ENCODE data around the gene OSBPL3. TPM values are rescaled to one million over a fixed set of nuclear protein-coding genes. Genes with fewer than 3 reads are reported as not detected.
"Not testable (repeated sequence)": the region's sequence is repeated elsewhere in the genome, so short reads cannot be mapped to it uniquely, and the experiment has no call there.

Gene OSBPL3
- total and polyA plus RNA-seq, 4 donors: 0.28 to 3.0 (median 1.1) TPM

- no peak overlapping the region for H3K4me3 ChIP-seq (ENCODE audit: low read depth in 1 of 3, low read length in 3 of 3)
- no peak overlapping the region for H3K27ac ChIP-seq (ENCODE audit: low read depth in 1 of 2, low read length in 2 of 2)
- H3K9ac ChIP-seq (ENCODE audit: low read depth in 1 of 2, low read length in 2 of 2): no peak overlapping the region
- H3K27me3 ChIP-seq (ENCODE audit: control insufficient read depth in 4 of 4, insufficient read depth in 4 of 4, low read length in 3 of 4): peaks cover 0 to 4% (median 1%) of the 10 kb centered on the region in 4 donors
- H3K36me3 ChIP-seq (ENCODE audit: control insufficient read depth in 4 of 4, insufficient read depth in 3 of 4, low read depth in 1 of 4, low read length in 3 of 4): no peaks in the 10 kb centered on the region
- TF ChIP-seq JUND (IDR thresholded peaks at IDR 0.05) (peak in 1 of 2 donors; percentile 11), NR2F2 (IDR thresholded peaks at IDR 0.05) (no peak)
- H3K9me3 ChIP-seq (ENCODE audit: control insufficient read depth in 4 of 4, low read length in 3 of 4): no peaks in the 10 kb centered on the region
- WGBS: 83% methylated on average over 7 of the region's 7 CpGs
- H3K4me1 ChIP-seq (ENCODE audit: control insufficient read depth in 4 of 4, insufficient read depth in 4 of 4, low read length in 3 of 4): peaks cover 0 to 5% (median 4%) of the 10 kb centered on the region in 4 donors
- no peak for DNase-seq (ENCODE audit: low spot score)
Observed at GRCh38 chr7:24907311-24907886, 72.6 kb downstream of the OSBPL3 start.

GRCh38 chr7:24905996-24906770 is 73.8 kb downstream of the OSBPL3 start:
- WGBS: 94% methylated on average over 4 of the region's 4 CpGs
- H3K27me3 ChIP-seq (ENCODE audit: control insufficient read depth in 4 of 4, insufficient read depth in 4 of 4, low read length in 3 of 4): peaks cover 0 to 4% (median 1%) of the 10 kb centered on the region in 4 donors
- TF ChIP-seq FOXA2 (IDR thresholded peaks at IDR 0.05) (no peak), NR2F2 (IDR thresholded peaks at IDR 0.05) (no peak), ATF3 (IDR thresholded peaks at IDR 0.05) (no peak), REST (IDR thresholded peaks at IDR 0.05) (no peak), RAD21 (IDR thresholded peaks at IDR 0.05) (no peak), JUND (IDR thresholded peaks at IDR 0.05) (no peak), CTCF (IDR thresholded peaks at IDR 0.05; ENCODE audit: low read depth, low read length, missing input control) (no peak), HNF4G (IDR thresholded peaks at IDR 0.05) (no peak), ZBTB33 (IDR thresholded peaks at IDR 0.05) (no peak), YY1 (IDR thresholded peaks at IDR 0.05) (no peak), RXRA (IDR thresholded peaks at IDR 0.05) (no peak), HNF4A (conservative IDR thresholded peaks at IDR 0.05) (no peak), FOXA1 (IDR thresholded peaks at IDR 0.05) (no peak), TAF1 (conservative IDR thresholded peaks at IDR 0.05) (no peak), SP1 (IDR thresholded peaks at IDR 0.05) (no peak), MAX (IDR thresholded peaks at IDR 0.05) (no peak), GABPA (IDR thresholded peaks at IDR 0.05 in 1 of 2, conservative IDR thresholded peaks at IDR 0.05 in 1 of 2) (no peak)
- DNase-seq (ENCODE audit: low spot score): no peak
- H3K4me3 ChIP-seq (ENCODE audit: low read depth in 1 of 3, low read length in 3 of 3): no peak overlapping the region
- H3K9ac ChIP-seq (ENCODE audit: low read depth in 1 of 2, low read length in 2 of 2): no peak overlapping the region
- peaks cover 0 to 9% (median 4%) of the 10 kb centered on the region in 4 donors for H3K4me1 ChIP-seq (ENCODE audit: control insufficient read depth in 4 of 4, insufficient read depth in 4 of 4, low read length in 3 of 4)
- no peaks in the 10 kb centered on the region for H3K36me3 ChIP-seq (ENCODE audit: control insufficient read depth in 4 of 4, insufficient read depth in 3 of 4, low read depth in 1 of 4, low read length in 3 of 4)
- no peak overlapping the region for H3K27ac ChIP-seq (ENCODE audit: low read depth in 1 of 2, low read length in 2 of 2)
- H3K9me3 ChIP-seq (ENCODE audit: control insufficient read depth in 4 of 4, low read length in 3 of 4): no peaks in the 10 kb centered on the region

GRCh38 chr7:24903992-24904391 is 76.0 kb downstream of the OSBPL3 start:
- H3K9me3 ChIP-seq (ENCODE audit: control insufficient read depth in 4 of 4, low read length in 3 of 4); H3K27me3 ChIP-seq (ENCODE audit: control insufficient read depth in 4 of 4, insufficient read depth in 4 of 4, low read length in 3 of 4); H3K4me1 ChIP-seq (ENCODE audit: control insufficient read depth in 4 of 4, insufficient read depth in 4 of 4, low read length in 3 of 4); H3K27ac ChIP-seq (ENCODE audit: low read depth in 1 of 2, low read length in 2 of 2); H3K9ac ChIP-seq (ENCODE audit: low read depth in 1 of 2, low read length in 2 of 2); H3K36me3 ChIP-seq (ENCODE audit: control insufficient read depth in 4 of 4, insufficient read depth in 3 of 4, low read depth in 1 of 4, low read length in 3 of 4); H3K4me3 ChIP-seq (ENCODE audit: low read depth in 1 of 3, low read length in 3 of 3); DNase-seq (ENCODE audit: low spot score): not testable (repeated sequence)
- WGBS: 94% methylated on average over 4 of the region's 4 CpGs

Measured in liver (tissue), 9 donors.